Dermis microvascular lymphatic vessel endothelial cell (primary cell): ENCODE measurements around the gene CAPZA3. TPM values are rescaled to one million over a fixed set of nuclear protein-coding genes. Genes with fewer than 3 reads are reported as not detected.
"Not testable (repeated sequence)": the region's sequence is repeated elsewhere in the genome, so short reads cannot be mapped to it uniquely, and the experiment has no call there.

Experiments
- DNase-seq, 2 donors: peaks; one replicate each; pipeline versions ENCODE4 v3.0.0 to v3.0.0-alpha.2; 2010; ENCODE audit warnings: low read depth in 2 of 2
- total RNA-seq: library from RNA; depleted of rRNA; stranded (reverse); fragments of >200 nt; gene quantifications from 2 replicates; pipeline ENCODE4 v1.2.1, GENCODE V29; 2014

CAPZA3 gene
- total RNA-seq, result not detected in 2 replicates

GRCh38 chr12:18737819-18738218 lies at the start of gene CAPZA3, which contains the start of gene PLCZ1:
CAPZA3 (plus strand) TSS chr12:18738119; CDS start chr12:18738269, 150 bp downstream.
PLCZ1 (minus strand) TSS chr12:18738012; CDS start chr12:18737371, 641 bp downstream.
- no peak for DNase-seq

GRCh38 chr12:18689771-18690170 lies 48.1 kb upstream of the CAPZA3 start:
- no peak for DNase-seq

GRCh38 chr12:18690653-18691052 lies 47.3 kb upstream of the CAPZA3 start:
- no peak for DNase-seq

- DNase-seq, result not testable (repeated sequence)
Measured at GRCh38 chr12:18693986-18694385, 43.9 kb upstream of the CAPZA3 start.

- no peak for DNase-seq
Measured at GRCh38 chr12:18696971-18697602, 40.8 kb upstream of the CAPZA3 start.

GRCh38 chr12:18700271-18700670 lies 37.6 kb upstream of the CAPZA3 start:
- DNase-seq, result no peak

- no peak for DNase-seq
Measured at GRCh38 chr12:18703321-18703720, 34.6 kb upstream of the CAPZA3 start.

- DNase-seq, result no peak
Measured at GRCh38 chr12:18703911-18704310, 34.0 kb upstream of the CAPZA3 start.

GRCh38 chr12:18706798-18707197 lies 31.1 kb upstream of the CAPZA3 start:
- DNase-seq, result no peak

GRCh38 chr12:18716236-18716635 lies 21.7 kb upstream of the CAPZA3 start:
- no peak for DNase-seq

- DNase-seq, result no peak
Measured at GRCh38 chr12:18718462-18718861, 19.5 kb upstream of the CAPZA3 start.

- no peak for DNase-seq
Measured at GRCh38 chr12:18719922-18720510, 17.9 kb upstream of the CAPZA3 start.

GRCh38 chr12:18720690-18721089 lies 17.2 kb upstream of the CAPZA3 start:
- DNase-seq, result no peak

- no peak for DNase-seq
Measured at GRCh38 chr12:18721452-18721851, 16.5 kb upstream of the CAPZA3 start.

- no peak for DNase-seq
Measured at GRCh38 chr12:18723752-18724151, 14.2 kb upstream of the CAPZA3 start.

- no peak for DNase-seq
Measured at GRCh38 chr12:18731156-18731555, 6.8 kb upstream of the CAPZA3 start.

- no peak for DNase-seq
Measured at GRCh38 chr12:18747895-18748294, 10.0 kb downstream of the CAPZA3 start.

GRCh38 chr12:18749386-18749957 lies 11.6 kb downstream of the CAPZA3 start:
- DNase-seq, result no peak

GRCh38 chr12:18750085-18750484 lies 12.2 kb downstream of the CAPZA3 start:
- no peak for DNase-seq

- no peak for DNase-seq
Measured at GRCh38 chr12:18751866-18752265, 13.9 kb downstream of the CAPZA3 start.

- DNase-seq, result no peak
Measured at GRCh38 chr12:18752280-18752920, 14.5 kb downstream of the CAPZA3 start.

- DNase-seq, result no peak
Measured at GRCh38 chr12:18752947-18753346, 15.0 kb downstream of the CAPZA3 start.
